ENCODE measurements around the gene TRMT44. TPM values are rescaled to one million over a fixed set of nuclear protein-coding genes. Genes with fewer than 3 reads are reported as not detected.
"Not testable (repeated sequence)": the region's sequence is repeated elsewhere in the genome, so short reads cannot be mapped to it uniquely, and the experiment has no call there.

TRMT44 gene
- total RNA-seq, 2 donors from 2014 or later: 10.5 to 11.4 TPM

- TF ChIP-seq CTCF (IDR thresholded peaks at IDR 0.05): no peak
- DNase-seq (ENCODE audit: low spot score): no peak
- no peak overlapping the region for H3K4me3 ChIP-seq
- peaks cover 23% of the 10 kb centered on the region for H3K36me3 ChIP-seq
- H3K9me3 ChIP-seq: no peaks in the 10 kb centered on the region
- no peaks in the 10 kb centered on the region for H3K27me3 ChIP-seq
- H3K4me1 ChIP-seq: peaks cover 0 to 1% of the 10 kb centered on the region in 2 donors
- no peak overlapping the region for H3K27ac ChIP-seq
Observed at GRCh38 chr4:8478801-8479744, 38.5 kb downstream of the TRMT44 start.

- H3K4me3 ChIP-seq: no peak overlapping the region
- H3K4me1 ChIP-seq: no peaks in the 10 kb centered on the region
- H3K27ac ChIP-seq: no peak overlapping the region
- no peak for DNase-seq (ENCODE audit: low spot score)
- H3K27me3 ChIP-seq: no peaks in the 10 kb centered on the region
- no peaks in the 10 kb centered on the region for H3K9me3 ChIP-seq
- no peak for TF ChIP-seq CTCF (IDR thresholded peaks at IDR 0.05)
- H3K36me3 ChIP-seq: peaks cover 23% of the 10 kb centered on the region
Observed at GRCh38 chr4:8480221-8480620, 39.6 kb downstream of the TRMT44 start.

DNA sequence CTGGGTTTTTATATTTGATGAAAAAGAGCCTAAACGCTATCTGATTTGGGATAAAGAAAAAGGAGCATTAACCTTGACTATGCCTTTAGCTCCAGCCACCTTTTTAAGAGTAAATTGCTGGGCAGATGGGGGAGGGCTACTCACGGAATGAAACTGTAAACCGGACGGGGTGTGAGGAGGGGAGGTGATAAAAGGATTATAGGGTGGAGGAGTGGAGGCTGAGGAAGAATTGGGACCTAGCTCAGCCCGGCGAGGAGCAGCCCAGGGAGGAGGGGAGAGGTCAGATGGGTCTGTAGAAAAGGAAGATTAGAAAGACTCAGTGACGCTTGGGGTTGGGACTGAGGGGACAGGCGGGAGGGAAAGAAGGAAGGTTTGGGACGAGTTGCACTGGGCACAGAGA lies 46.1 kb downstream of the TRMT44 start:
- DNase-seq (ENCODE audit: low spot score); H3K36me3 ChIP-seq; H3K27me3 ChIP-seq; H3K27ac ChIP-seq; H3K9me3 ChIP-seq; H3K4me3 ChIP-seq; H3K4me1 ChIP-seq: not testable (repeated sequence)

DNA sequence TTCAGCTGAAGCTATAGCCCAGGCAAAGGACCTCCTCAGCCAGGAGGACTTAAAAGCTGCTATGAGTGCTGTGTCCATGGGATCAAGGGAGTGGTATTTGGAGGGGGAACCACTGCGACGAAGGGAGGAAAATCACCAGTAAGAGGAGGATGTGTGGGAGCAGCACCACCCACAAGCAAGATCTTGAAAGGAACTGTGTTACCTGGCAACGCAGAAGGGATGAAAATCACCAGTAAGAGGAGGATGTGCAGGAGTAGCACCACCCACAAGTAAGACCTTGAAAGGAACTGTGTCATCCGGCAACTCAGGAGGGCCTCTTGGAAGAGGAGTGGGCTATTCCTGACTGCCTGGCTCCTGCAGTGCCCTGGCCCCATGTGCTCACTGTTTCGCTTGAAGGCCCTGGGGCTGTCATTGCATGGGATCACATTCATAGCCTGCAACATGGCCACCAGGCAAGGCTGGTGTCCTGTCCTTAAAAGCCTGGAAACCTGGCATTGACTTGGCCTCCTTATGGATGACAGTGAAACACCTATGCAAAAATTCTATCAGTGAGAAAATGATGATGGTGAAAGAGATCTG lies 48.3 kb downstream of the TRMT44 start:
- Histone ChIP-seq H3K36me3 (no peaks in the 10 kb centered on the region), H3K9me3 (no peaks in the 10 kb centered on the region), H3K4me3 (no peak overlapping the region), H3K27ac (no peak overlapping the region), H3K27me3 (no peaks in the 10 kb centered on the region), H3K4me1 (no peaks in the 10 kb centered on the region)
- DNase-seq (ENCODE audit: low spot score): no peak
- no peak for TF ChIP-seq CTCF (IDR thresholded peaks at IDR 0.05)

DNA sequence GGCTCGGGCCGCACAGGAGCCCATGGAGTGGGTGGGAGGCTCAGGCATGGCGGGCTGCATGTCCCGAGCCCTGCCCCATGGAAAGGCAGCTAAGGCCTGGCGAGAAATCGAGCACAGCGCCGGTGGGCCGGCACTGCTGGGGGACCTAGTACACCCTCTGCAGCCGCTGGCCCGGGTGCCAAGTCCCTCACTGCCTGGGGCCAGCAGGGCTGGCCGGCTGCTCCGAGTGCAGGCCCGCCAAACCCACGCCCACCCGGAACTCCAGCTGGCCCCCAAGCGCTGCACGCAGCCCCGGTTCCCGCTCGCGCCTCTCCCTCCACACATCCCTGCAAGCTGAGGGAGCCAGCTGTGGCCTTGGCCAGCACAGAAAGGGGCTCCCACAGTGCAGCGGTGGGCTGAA lies 50.9 kb downstream of the TRMT44 start:
- not testable (repeated sequence) for H3K4me3 ChIP-seq; H3K27ac ChIP-seq; H3K4me1 ChIP-seq; H3K9me3 ChIP-seq; DNase-seq (ENCODE audit: low spot score); H3K27me3 ChIP-seq; H3K36me3 ChIP-seq

GRCh38 chr4:8492174-8492573 lies 51.6 kb downstream of the TRMT44 start:
- no peak overlapping the region for H3K27ac ChIP-seq
- H3K9me3 ChIP-seq: no peaks in the 10 kb centered on the region
- DNase-seq (ENCODE audit: low spot score): no peak
- H3K4me3 ChIP-seq: no peak overlapping the region
- no peak for TF ChIP-seq CTCF (IDR thresholded peaks at IDR 0.05)
- no peaks in the 10 kb centered on the region for H3K36me3 ChIP-seq
- no peaks in the 10 kb centered on the region for H3K27me3 ChIP-seq
- H3K4me1 ChIP-seq: no peaks in the 10 kb centered on the region

All from right atrium auricular region (tissue), 2 donors.